Loucy (cell line): ENCODE data around the gene S100B.

ENCODE experiments used
- H2AFZ ChIP-seq: fragments of 200-600 bp; sonication (generic); 2 replicates; pipeline ENCODE4 v1.6.0; 2016; ENCODE audit warnings: antibody characterized with exemption, mild to moderate bottlenecking, low read length, moderate library complexity
- H3F3A ChIP-seq: fragments of 200-600 bp; 2 replicates; pipeline ENCODE4 v1.6.0; 2016; ENCODE audit warnings: antibody characterized with exemption, low read depth, mild to moderate bottlenecking
- H3K27me3 ChIP-seq: fragments of 200-600 bp; sonication (generic); 2 replicates; pipeline ENCODE4 v1.6.1; 2014; ENCODE audit warnings: low read length, mild to moderate bottlenecking; ENCODE audit not compliant: insufficient read depth, poor library complexity, severe bottlenecking
- H3K36me3 ChIP-seq: fragments of 200-600 bp; sonication (generic); 2 replicates; pipeline ENCODE4 v1.6.1; 2016; ENCODE audit warnings: low read length; ENCODE audit not compliant: insufficient read depth
- H3K4me1 ChIP-seq: fragments of 200-600 bp; sonication (generic); 2 replicates; pipeline ENCODE4 v1.5.1; 2014; ENCODE audit warnings: low read length, mild to moderate bottlenecking; ENCODE audit not compliant: insufficient read depth, poor library complexity, severe bottlenecking
- H3K4me2 ChIP-seq: fragments of 200-600 bp; sonication (generic); 2 replicates; pipeline ENCODE4 v1.6.0; 2014; ENCODE audit warnings: antibody characterized with exemption, low read length, low read depth, mild to moderate bottlenecking; ENCODE audit not compliant: poor library complexity, severe bottlenecking
- H3K4me3 ChIP-seq: fragments of 200-600 bp; sonication (generic); 2 replicates; pipeline ENCODE4 v1.5.1; 2014; ENCODE audit warnings: low read length, mild to moderate bottlenecking, mixed read lengths; ENCODE audit not compliant: poor library complexity, severe bottlenecking
- H3K79me2 ChIP-seq: fragments of 200-600 bp; sonication (generic); 2 replicates; pipeline ENCODE4 v1.6.1; 2014; ENCODE audit warnings: low read length; ENCODE audit not compliant: insufficient read depth
- H3K9ac ChIP-seq: fragments of 200-600 bp; sonication (generic); 2 replicates; pipeline ENCODE4 v1.6.0; 2014; ENCODE audit warnings: mild to moderate bottlenecking, low read depth, low read length, moderate library complexity; ENCODE audit not compliant: poor library complexity, severe bottlenecking
- H3K9me2 ChIP-seq: fragments of 200-600 bp; sonication (generic); replicated peaks from 2 replicates; pipeline ENCODE4 v1.6.1; 2016; ENCODE audit warnings: low read depth, low read length, mixed read lengths
- H3K9me3 ChIP-seq: fragments of 200-600 bp; sonication (generic); 2 replicates; pipeline ENCODE4 v1.6.1; 2014; ENCODE audit warnings: mild to moderate bottlenecking, antibody characterized with exemption, low read length, low read depth; ENCODE audit not compliant: insufficient read depth
- H4K20me1 ChIP-seq: fragments of 200-600 bp; sonication (generic); 2 replicates; pipeline ENCODE4 v1.6.0; 2014; ENCODE audit warnings: antibody characterized with exemption, low read length, mild to moderate bottlenecking; ENCODE audit not compliant: insufficient read depth, poor library complexity, severe bottlenecking
- CTCF ChIP-seq: fragments of 200-600 bp; sonication (generic); conservative IDR thresholded peaks from 2 replicates; pipeline ENCODE4 v1.5.1; 2014; ENCODE audit warnings: mild to moderate bottlenecking, antibody characterized with exemption, low read length
- EZH2phosphoT487 ChIP-seq: fragments of 200-600 bp; IDR thresholded peaks from 2 replicates; pipeline ENCODE4 v1.6.1; 2018; ENCODE audit warnings: antibody characterized with exemption, mild to moderate bottlenecking, moderate library complexity, borderline replicate concordance

Gene S100B

DNA sequence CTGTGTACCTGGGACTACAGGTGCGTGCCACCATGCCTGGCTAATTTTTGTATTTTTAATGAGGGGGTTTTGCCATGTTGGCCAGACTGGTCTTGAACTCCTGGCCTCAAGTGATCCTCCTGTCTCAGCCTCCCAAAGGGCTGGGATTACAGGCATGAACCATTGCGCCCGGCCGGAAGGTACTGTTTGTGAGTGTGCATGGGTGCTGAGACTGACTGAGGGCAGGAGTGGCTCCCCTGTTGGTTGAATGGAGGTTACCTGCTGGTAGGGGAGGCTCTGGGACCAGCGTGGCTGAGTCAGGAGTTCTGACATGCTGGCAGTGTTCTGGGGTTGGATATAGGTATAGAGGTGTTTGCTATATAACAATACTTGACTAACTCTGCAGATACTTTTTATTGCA is 41.0 kb upstream of the S100B start:
- Histone ChIP-seq H3F3A (no peaks in the 10 kb centered on the region), H3K9me2 (no peaks in the 10 kb centered on the region), H3K9ac (no peak overlapping the region), H3K79me2 (peaks cover 2% of the 10 kb centered on the region; the same call in 1 of the 2 replicates), H4K20me1 (no peaks in the 10 kb centered on the region), H3K4me3 (no peak overlapping the region), H2AFZ (no peak overlapping the region), H3K27me3 (no peaks in the 10 kb centered on the region), H3K36me3 (peaks cover 30% of the 10 kb centered on the region; the same call in 1 of the 2 replicates), H3K4me1 (no peaks in the 10 kb centered on the region), H3K4me2 (no peak overlapping the region), H3K9me3 (no peaks in the 10 kb centered on the region)
- TF ChIP-seq EZH2phosphoT487 (no peak), CTCF (no peak)

GRCh38 chr21:46643379-46644177 is 38.7 kb upstream of the S100B start:
- Histone ChIP-seq H3K9me3 (no peaks in the 10 kb centered on the region), H3K4me3 (no peak overlapping the region), H3K27me3 (no peaks in the 10 kb centered on the region), H3K9me2 (no peaks in the 10 kb centered on the region), H2AFZ (no peak overlapping the region), H3K4me2 (no peak overlapping the region), H3K36me3 (peaks cover 15% of the 10 kb centered on the region; the same call in 1 of the 2 replicates), H3K4me1 (peaks cover 16% of the 10 kb centered on the region), H3K79me2 (peaks cover 16% of the 10 kb centered on the region), H4K20me1 (peaks cover 11% of the 10 kb centered on the region), H3K9ac (no peak overlapping the region), H3F3A (no peaks in the 10 kb centered on the region)
- TF ChIP-seq EZH2phosphoT487: no peak
- no peak for TF ChIP-seq CTCF

GRCh38 chr21:46641656-46642055 is 36.8 kb upstream of the S100B start:
- Histone ChIP-seq H3K4me3 (no peak overlapping the region), H3K9me2 (no peaks in the 10 kb centered on the region), H3F3A (peaks cover 3% of the 10 kb centered on the region; the same call in 1 of the 2 replicates), H3K9ac (no peak overlapping the region), H3K4me1 (peaks cover 35% of the 10 kb centered on the region), H3K36me3 (peaks cover 13% of the 10 kb centered on the region; the same call in 1 of the 2 replicates), H3K27me3 (no peaks in the 10 kb centered on the region), H3K79me2 (peaks cover 22% of the 10 kb centered on the region), H3K4me2 (no peak overlapping the region), H3K9me3 (no peaks in the 10 kb centered on the region), H4K20me1 (peaks cover 21% of the 10 kb centered on the region), H2AFZ (no peak overlapping the region)
- TF ChIP-seq CTCF (no peak), EZH2phosphoT487 (no peak)
